ENCODE results near the gene ASTN2. TPM values are rescaled to one million over a fixed set of nuclear protein-coding genes. Genes with fewer than 3 reads are reported as not detected.

Gene ASTN2
- total and polyA plus RNA-seq, 10 of the 15 experiments (the other 5 are each of a cell fraction or from before 2014, with no cell fraction given): 1.4 to 15.7 (median 7.0) TPM

- TF ChIP-seq MEF2A (IDR thresholded peaks at IDR 0.05; ENCODE audit: insufficient read depth, low read depth, low read length): peak; percentile 44; the same call in 1 of the 2 replicates
Measured at GRCh38 chr9:116943970-116944369, 470.9 kb downstream of the ASTN2 start (continued).

GRCh38 chr9:116942593-116943061 lies 472.2 kb downstream of the ASTN2 start:
- ChIA-PET POLR2A (interaction anchor here (1.6 kb wide), 1 partner anchor 12 kb away, joined by 5 read pairs; no protein-coding TSS in a partner anchor), SMC1A (ENCODE audit: uncharacterized antibody, unreplicated experiment) (interaction anchor here (1.0 to 2.8 kb wide), 3 partner anchors 10 to 42 kb away, joined by 3 to 16 read pairs (median 4); no protein-coding TSS in a partner anchor), CTCF (interaction anchor here (1.5 to 2.2 kb wide), 2 partner anchors 9 to 85 kb away, joined by 3 to 5 read pairs; no protein-coding TSS in a partner anchor), RAD21 (ENCODE audit: unreplicated experiment) (no interaction called here)
- DNase-seq (ENCODE audit: low read depth, low spot score): no peak
- no peak for FAIRE-seq
- Histone ChIP-seq H3K4me3 (no peak overlapping the region), H3K36me3 (ENCODE audit: control insufficient read depth in 2 of 2, insufficient read depth in 2 of 2, low read length in 1 of 2) (no peaks in the 10 kb centered on the region), H3K4me1 (ENCODE audit: control insufficient read depth, insufficient read depth, low read length) (peaks cover 27% of the 10 kb centered on the region), H3K9ac (ENCODE audit: control insufficient read depth, insufficient read depth, low read length) (no peak overlapping the region), H3K79me2 (ENCODE audit: control insufficient read depth, insufficient read depth, low read length) (no peaks in the 10 kb centered on the region), H3K27me3 (replicated peaks in 1 of 2; ENCODE audit: control insufficient read depth in 2 of 2, insufficient read depth in 2 of 2, low read length in 1 of 2) (no peaks in the 10 kb centered on the region), H4K20me1 (ENCODE audit: control insufficient read depth, insufficient read depth) (no peaks in the 10 kb centered on the region), H3K9me3 (replicated peaks; ENCODE audit: control insufficient read depth, insufficient read depth, low read length) (no peaks in the 10 kb centered on the region; the same call in 1 of the 3 replicates), H3K4me2 (ENCODE audit: control insufficient read depth, insufficient read depth) (no peak overlapping the region), H3K27ac (ENCODE audit: control insufficient read depth, insufficient read depth) (no peak overlapping the region), H2AFZ (ENCODE audit: control insufficient read depth, low read depth, low read length) (no peak overlapping the region; the same call in 1 of the 2 replicates)
- no TSS peak for BruUV-seq (replicated peaks)
- WGBS (ENCODE audit: insufficient coverage, insufficient replicate concordance, low lambda C conversion rate, missing lambda C conversion rate): 30% methylated on average over 3 of the region's 3 CpGs
- intact Hi-C loops (cut with micrococcal nuclease; ENCODE audit: unreplicated experiment) (no loop called here), in situ Hi-C loops (cut with MboI) (no loop called here)
- peak; percentile 73 for ATAC-seq
- TF ChIP-seq ZNF24 (IDR thresholded peaks at IDR 0.05): no peak
- no peak for TF ChIP-seq TBL1XR1 (IDR thresholded peaks at IDR 0.05; ENCODE audit: low read depth, low read length)
- TF ChIP-seq ZBED1 (IDR thresholded peaks at IDR 0.05; ENCODE audit: borderline replicate concordance): peak; percentile 82; the same call in 1 of the 2 replicates
- TF ChIP-seq SMAD5 (IDR thresholded peaks at IDR 0.05; ENCODE audit: low read depth): no peak
- TF ChIP-seq CBFB (IDR thresholded peaks at IDR 0.05; ENCODE audit: low read depth): no peak; the same call in 1 of the 2 replicates
- TF ChIP-seq CHD2 (IDR thresholded peaks at IDR 0.05; ENCODE audit: borderline replicate concordance, low read depth, low read length): no peak
- peak; percentile 84 for TF ChIP-seq RUNX3 (IDR thresholded peaks at IDR 0.05; ENCODE audit: low read length)
- no peak for TF ChIP-seq PAX8 (IDR thresholded peaks at IDR 0.05)
- TF ChIP-seq TCF12 (IDR thresholded peaks at IDR 0.05; ENCODE audit: low read depth, low read length): 0 out of 2 replicates have a peak, but pooled peaks have one; percentile 17
- peak; percentile 63 for TF ChIP-seq CREM (IDR thresholded peaks at IDR 0.05; ENCODE audit: low read depth)
- no peak for TF ChIP-seq NR2C1 (IDR thresholded peaks at IDR 0.05)
- no peak for TF ChIP-seq RFX5 (IDR thresholded peaks at IDR 0.05; ENCODE audit: low read depth, low read length)
- no peak for TF ChIP-seq KAT2A (conservative IDR thresholded peaks at IDR 0.05; ENCODE audit: control insufficient read depth, low read depth, low read length)
- peak in 1 of 2 experiments; percentile 69; a peak in 1 of 4 replicates for TF ChIP-seq ETV6 (conservative IDR thresholded peaks at IDR 0.05 in 1 of 2, IDR thresholded peaks at IDR 0.05 in 1 of 2; ENCODE audit: borderline replicate concordance in 1 of 2, low read depth in 1 of 2)
- peak in 1 of 2 experiments; percentile 32; a peak in 1 of 4 replicates for TF ChIP-seq CEBPB (IDR thresholded peaks at IDR 0.05; ENCODE audit: borderline replicate concordance in 1 of 2, low read depth in 2 of 2, low read length in 2 of 2)
- no peak for TF ChIP-seq HDAC2 (IDR thresholded peaks at IDR 0.05)
- TF ChIP-seq SPI1 (IDR thresholded peaks at IDR 0.05; ENCODE audit: borderline replicate concordance, insufficient read depth, low read depth, low read length): peak; percentile 39; the same call in 1 of the 2 replicates
- no peak for TF ChIP-seq JUND (IDR thresholded peaks at IDR 0.05; ENCODE audit: low read depth, low read length)
- no peak for TF ChIP-seq YBX1 (IDR thresholded peaks at IDR 0.05)
- TF ChIP-seq RAD21 (IDR thresholded peaks at IDR 0.05; ENCODE audit: insufficient read depth, low read depth, low read length): peak; percentile 4; the same call in 1 of the 2 replicates
- peak; percentile 49 to 53; a peak in 2 of 4 replicates for TF ChIP-seq BHLHE40 (IDR thresholded peaks at IDR 0.05; ENCODE audit: borderline replicate concordance in 1 of 2, low read depth in 2 of 2, low read length in 1 of 2)
- TF ChIP-seq MTA3 (IDR thresholded peaks at IDR 0.05; ENCODE audit: borderline replicate concordance, low read length): peak; percentile 61; the same call in 1 of the 2 replicates
- TF ChIP-seq GABPA (IDR thresholded peaks at IDR 0.05; ENCODE audit: low read depth): peak; percentile 36; the same call in 1 of the 2 replicates
- TF ChIP-seq SMAD1 (IDR thresholded peaks at IDR 0.05; ENCODE audit: low read depth, partially characterized antibody): no peak
- no peak for TF ChIP-seq WRNIP1 (IDR thresholded peaks at IDR 0.05; ENCODE audit: borderline replicate concordance, low read depth, low read length)
- TF ChIP-seq CREB1 (IDR thresholded peaks at IDR 0.05; ENCODE audit: low read depth): peak; percentile 67; the same call in 1 of the 2 replicates
